Hypothalamus (tissue), 51 donors: Measurements from ENCODE around the gene SMIM8.

Experiments used
- DNase-seq, 51 donors: peaks; one replicate each; lab custom pipeline; 2025; lab: John Stamatoyannopoulos, UW

Gene SMIM8

DNA sequence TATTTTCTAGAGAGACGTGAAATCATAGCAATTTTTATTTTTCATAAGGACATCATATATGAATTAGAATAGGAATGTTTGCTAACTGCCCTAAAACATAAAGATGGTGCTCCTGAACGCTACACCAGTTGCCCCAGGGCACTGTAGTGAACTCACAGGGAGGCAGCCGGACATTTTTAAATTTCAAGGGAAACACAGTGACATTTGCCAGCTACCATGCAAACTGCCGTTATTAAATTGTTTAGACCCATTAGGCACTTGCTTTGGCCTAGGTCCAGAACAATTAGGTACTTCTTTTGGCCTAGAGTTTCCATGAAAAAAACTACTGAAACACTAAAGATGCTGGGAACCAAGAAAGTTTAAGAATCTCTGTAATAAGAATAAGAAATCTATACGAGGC is 60.5 kb downstream of the SMIM8 start:
- no peak for DNase-seq

- DNase-seq, result no peak
Observed at GRCh38 chr6:87384038-87384437, 61.6 kb downstream of the SMIM8 start.

GRCh38 chr6:87384449-87384848 is 62.1 kb downstream of the SMIM8 start:
- no peak for DNase-seq

DNA sequence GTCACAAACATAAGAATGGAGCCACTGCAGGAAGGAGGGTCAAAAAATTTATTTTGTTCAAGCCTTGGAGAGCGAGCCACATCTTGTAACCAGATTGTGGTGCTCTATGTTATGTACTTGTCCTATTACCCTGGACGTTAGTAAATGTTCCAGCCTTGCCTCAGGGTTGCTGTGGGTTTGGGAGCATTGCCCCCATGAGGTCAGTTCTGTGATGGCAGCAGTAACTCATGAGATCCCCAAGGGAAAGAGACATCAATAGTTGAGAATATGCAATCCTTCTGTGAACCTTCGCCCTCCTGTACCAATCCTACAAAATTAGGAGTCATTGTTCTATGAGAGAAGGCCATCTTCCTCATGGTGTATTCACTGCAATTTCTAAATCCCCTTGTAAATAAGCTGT is 68.9 kb downstream of the SMIM8 start:
- DNase-seq, result peak in 6 of 51 donors; percentile 1 to 11 (median 7)
